ENCODE results near the gene UNC13A.

DNA sequence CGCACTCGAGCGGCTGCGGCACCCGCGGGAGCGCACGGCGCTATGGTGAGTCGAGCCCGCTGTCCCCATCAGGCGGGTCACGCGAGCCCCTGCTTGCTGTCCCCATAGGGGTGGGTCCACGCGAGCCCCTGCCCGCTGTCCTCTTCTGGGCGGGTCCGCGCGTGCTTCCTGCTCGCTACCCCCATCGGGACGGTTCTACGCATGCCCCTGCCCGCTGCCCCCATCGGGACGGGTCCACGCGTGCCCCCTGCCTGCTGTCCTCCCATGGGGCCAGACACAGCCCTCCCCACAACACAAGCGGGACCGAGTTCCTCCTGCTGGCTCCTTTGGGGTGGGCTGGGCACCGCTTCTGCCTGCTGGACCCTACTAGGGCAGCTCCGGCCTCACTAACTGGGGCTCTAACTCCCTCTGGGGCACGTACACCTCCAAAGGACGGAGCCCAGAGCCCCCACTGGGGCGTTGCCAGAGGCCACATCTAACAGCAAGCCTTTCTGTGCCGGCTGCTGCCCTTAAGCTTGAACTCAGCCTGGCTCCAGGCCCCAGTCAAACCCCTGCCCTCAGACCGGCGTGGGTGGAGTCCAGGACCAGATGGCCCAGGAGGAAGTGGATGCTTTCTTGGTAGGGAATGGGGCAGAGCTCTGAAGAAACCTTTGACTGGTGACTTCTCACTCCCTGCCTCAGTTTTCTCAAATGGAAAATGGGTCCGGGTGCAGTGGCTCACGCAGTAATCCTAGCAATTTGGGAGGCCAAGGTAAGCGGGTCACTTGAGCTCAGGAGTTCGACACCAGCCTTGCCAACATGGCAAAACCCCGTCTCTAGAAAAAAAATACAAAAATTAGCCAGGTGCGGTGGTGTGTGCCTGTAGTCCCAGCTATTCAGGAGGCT, 132.0 kb downstream of the UNC13A start:
- TF ChIP-seq, protein P1, sequence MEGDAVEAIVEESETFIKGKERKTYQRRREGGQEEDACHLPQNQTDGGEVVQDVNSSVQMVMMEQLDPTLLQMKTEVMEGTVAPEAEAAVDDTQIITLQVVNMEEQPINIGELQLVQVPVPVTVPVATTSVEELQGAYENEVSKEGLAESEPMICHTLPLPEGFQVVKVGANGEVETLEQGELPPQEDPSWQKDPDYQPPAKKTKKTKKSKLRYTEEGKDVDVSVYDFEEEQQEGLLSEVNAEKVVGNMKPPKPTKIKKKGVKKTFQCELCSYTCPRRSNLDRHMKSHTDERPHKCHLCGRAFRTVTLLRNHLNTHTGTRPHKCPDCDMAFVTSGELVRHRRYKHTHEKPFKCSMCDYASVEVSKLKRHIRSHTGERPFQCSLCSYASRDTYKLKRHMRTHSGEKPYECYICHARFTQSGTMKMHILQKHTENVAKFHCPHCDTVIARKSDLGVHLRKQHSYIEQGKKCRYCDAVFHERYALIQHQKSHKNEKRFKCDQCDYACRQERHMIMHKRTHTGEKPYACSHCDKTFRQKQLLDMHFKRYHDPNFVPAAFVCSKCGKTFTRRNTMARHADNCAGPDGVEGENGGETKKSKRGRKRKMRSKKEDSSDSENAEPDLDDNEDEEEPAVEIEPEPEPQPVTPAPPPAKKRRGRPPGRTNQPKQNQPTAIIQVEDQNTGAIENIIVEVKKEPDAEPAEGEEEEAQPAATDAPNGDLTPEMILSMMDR (IDR thresholded peaks at IDR 0.05; ENCODE audit: insufficient read depth, low read depth, low read length), result no peak
- TF ChIP-seq EZH2 (IDR thresholded peaks at IDR 0.05; ENCODE audit: insufficient read depth, low read length), result no peak
